Activated CD4-positive, CD25-positive, alpha-beta regulatory T cell treated with anti-CD3 and anti-CD28 coated beads, Interleukin-2, amount 50 U/mL, for 72 hours (primary cell): ENCODE measurements around the gene ABCB4.
"Not testable (repeated sequence)": the region's sequence is repeated elsewhere in the genome, so short reads cannot be mapped to it uniquely, and the experiment has no call there.

ENCODE experiments used
- DNase-seq: peaks from one replicate; pipeline ENCODE4 v3.0.0; 2021

The ABCB4 gene

DNA sequence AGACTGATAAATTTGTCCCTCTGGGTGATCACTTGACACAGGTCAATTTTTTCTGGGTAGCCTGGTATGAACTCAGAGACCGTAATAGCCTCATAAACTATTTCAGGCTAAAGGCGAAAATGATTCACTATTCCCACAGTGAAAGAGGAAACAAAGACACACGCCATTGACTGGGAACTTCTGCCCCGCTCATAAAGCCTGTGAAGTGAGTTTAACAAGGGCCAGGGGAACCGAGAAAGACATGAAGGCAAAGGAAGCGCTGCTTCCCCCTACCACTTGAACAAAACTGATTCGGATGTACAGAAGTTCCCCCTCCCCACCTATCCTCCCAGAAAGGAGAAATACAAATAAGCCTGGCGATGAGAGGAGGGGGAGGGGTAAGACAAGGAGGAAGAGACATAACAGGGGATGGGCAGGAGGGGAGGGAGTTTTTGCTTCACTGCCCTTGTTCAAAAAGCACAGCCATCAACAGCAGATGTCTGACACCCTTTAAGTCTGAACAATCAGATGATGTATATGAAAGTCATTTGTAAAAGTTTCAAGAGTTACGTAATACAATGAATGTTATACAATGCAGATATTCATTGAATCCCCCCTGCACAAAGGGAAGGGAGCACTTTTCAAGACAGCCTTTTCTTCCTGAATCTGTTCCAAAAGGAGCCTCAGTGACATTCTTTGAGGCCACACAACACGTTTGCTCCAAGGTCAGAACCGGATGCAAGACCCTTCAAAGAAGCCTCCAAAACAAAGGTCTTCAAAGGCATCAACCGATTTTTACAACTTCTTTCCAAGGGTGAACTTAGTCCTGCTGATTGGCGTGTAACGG is 734 bp downstream of the ABCB4 start:
- DNase-seq: no peak

DNA sequence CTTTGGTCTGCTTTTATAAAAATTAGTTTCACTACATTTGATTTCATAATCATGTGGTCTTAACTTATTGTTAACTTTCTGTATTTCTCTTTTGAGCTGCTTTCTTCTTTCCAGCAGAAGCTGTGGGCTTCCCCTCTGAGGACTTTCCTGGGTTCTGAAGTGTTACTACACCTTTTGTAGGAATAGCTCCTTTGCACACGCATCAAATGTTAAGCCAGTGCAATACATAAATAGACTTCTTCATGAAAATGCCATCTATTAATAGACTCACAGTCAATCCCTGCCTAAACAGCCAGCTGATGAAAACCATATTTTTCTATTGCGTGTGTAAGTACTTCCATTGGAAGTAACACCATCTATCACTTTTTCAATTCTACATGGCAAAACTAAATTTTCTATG is 1.5 kb downstream of the ABCB4 start:
- DNase-seq: no peak

DNA sequence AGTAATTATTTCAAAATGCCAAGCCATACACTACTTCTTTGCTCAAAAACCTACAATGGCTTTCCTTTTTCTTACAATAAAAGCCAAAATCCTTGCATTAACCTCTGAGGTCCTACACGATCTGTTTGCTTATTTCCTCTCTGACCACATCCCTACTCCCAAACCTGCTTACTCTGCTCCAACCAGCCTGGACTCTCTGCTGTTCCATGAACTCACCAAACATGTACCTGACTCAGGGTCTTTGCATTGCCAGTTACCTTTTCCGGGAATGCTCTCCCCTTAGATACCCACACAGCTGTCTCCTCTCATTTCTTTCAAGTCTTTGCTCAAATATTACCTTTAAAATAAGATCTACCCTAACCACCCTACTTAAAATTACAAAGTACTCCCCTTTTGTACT is 2.3 kb downstream of the ABCB4 start:
- no peak for DNase-seq

DNA sequence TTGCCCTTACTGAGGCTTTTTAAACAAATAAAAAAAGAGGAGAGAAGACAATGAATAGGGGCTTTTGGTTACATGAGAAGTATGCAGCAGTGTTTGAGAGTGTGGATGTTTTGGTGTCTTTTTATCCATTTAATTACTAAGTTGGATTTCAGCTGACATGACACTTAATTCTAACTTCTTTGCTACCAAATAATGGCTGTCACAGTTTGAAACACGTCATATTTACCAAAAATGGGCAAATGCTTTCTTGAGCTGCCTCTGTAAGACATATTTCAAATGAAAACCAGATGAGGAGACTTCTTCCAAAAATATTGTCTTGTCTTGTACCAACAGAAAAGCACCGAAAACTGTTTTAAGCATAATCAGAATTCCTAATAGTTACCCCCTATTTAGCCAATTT is 4.0 kb downstream of the ABCB4 start:
- DNase-seq: no peak

DNA sequence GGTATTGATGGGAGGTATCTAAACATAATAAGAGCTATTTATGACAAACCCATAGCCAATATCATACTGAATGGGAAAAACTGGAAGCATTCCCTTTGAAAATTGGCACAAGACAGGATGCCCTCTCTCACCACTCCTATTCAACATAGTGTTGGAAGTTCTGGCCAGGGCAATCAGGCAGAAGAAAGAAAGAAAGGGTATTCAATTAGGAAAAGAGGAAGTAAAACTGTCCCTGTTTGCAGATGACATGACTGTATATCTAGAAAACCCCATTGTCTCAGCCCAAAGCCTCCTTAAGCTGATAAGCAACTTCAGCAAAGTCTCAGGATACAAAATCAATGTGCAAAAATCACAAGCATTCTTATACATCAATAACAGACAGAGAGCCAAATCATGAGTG is 6.3 kb downstream of the ABCB4 start:
- not testable (repeated sequence) for DNase-seq

DNA sequence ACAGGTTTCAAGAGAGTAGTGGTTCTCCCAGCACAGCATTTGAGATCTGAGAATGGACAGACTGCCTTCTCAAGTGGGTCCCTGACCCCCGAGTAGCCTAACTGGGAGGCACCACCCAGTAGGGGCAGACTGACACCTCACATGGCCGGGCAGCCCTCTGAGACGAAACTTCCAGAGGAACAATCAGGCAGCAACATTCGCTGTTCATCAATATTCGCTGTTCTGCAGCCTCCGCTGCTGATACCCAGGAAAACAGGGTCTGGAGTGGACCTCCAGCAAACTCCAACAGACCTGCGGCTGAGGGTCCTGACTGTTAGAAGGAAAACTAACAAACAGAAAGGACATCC is 10.0 kb downstream of the ABCB4 start:
- not testable (repeated sequence) for DNase-seq

DNA sequence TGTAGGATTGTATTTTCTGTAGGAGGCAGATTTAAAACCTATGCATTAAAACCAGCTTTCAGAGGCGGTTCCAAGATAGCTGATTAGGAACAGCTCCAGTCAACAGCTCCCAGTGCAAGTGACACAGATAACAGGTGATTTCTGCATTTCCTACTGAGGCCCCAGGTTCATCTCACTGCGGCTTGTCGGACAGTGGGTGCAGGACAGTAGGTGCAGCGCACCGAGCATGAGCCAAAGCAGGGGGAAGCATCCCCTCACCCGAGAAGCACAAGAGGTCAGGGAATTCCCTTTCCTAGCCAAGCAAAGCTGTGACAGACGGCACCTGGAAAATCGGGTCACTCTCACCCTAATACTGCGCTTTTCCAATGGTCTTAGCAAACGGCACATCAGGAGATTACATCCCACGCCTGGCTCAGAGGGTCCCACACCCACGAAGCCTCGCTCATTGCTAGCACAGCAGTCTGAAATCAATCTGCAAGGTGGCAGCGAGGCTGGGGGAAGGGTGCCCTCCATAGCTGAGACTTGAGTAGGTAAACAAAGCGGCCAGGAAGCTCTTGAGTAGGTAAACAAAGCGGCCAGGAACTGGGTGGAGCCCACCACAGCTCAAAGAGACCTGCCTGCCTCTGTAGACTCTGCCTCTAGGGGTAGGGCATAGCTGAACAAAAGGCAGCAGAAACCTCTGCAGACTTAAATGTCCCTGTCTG is 10.5 kb downstream of the ABCB4 start:
- DNase-seq: not testable (repeated sequence)

DNA sequence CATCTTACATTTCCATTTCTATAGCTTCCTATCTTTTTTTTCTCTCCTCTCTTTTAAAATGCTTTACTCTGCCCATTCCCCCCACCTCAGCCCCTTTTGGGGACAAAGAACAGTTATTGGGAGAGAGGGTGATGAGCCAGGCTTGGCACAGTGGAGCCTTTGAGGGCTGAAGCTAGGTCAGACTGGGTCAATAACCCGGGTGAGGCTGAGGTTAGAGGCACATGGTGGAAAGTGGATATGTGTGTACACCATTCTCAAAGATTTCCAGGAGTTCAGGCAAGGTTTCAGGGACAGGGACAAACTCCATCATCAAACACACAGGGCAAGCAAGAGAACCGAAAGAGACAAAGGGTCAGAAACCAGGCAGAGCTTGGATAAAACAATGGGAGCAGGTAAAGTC is 11.5 kb downstream of the ABCB4 start:
- no peak for DNase-seq

DNA sequence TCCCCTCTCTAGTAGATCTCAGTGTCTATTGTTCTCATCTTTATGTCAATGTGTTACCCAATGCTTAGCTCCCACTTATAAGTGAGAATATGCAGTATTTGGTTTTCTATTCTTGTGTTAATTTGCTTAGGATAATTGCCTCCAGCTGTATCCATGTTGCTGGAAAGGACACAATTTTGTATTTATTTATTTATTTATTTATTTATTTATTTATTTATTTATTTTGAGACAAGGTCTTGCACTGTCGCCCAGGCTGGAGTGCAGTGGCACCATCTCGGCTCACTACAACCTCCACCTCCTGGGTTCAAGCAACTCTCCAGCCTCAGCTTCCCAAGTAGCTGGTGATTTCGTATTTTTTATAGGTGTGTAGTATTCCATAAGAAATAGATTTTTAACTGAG is 15.0 kb downstream of the ABCB4 start:
- DNase-seq: not testable (repeated sequence)

DNA sequence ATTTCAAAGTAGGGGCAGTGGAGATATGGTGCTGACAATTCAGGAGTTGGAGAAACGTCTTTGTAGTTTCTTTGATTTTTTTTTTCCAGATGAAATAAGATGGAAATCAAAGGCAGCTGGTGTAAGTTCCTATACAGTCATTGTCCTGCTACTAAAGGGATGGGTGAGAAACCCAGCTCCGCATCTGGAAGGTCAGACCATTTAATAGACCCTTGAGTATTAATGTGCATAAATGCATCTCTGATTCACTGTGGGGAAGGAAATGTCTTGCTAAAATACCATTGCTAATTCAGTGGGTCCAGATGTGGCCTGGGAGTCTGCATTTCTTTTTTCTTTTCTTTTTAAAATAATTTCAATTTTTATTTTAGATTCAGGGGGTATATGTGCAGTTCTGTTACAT is 15.5 kb downstream of the ABCB4 start:
- DNase-seq: no peak

DNA sequence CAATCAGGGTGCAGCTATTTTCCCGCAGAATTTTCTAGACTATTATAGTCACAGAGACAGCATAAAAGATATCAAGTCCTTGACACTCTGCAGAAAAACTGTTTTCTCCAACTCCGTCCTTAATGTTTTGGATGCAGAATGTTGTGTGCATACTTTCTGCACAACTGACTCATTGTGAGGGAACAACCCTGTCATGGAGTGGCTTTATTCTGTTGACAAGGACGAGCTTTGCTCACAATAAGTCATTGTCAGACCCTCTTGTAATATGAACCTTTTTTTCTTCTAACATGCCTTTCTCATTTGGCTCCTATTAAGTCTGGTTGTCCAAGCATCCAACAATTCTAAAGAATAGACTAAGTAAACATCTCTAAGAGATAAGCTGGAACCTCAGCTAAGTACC is 17.3 kb downstream of the ABCB4 start:
- DNase-seq: no peak

DNA sequence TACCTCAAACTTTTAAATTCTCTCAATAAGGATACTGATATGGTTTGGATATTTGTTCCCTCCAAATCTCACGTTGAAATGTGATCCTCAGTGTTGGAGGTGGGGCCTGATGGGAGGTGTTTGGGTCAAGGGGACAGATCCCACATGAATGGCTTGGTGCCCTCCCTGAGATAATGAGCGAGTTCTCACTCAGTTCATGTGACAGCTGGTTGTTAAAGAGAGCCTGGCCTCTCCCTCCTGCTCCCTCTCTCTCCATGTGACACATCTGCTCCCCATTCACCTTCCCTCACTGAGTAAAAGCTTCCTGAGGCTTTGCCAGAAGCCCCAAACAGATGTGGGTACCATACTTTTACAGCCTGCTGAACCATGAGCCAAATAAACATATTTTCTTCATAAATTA is 19.2 kb downstream of the ABCB4 start:
- no peak for DNase-seq

DNA sequence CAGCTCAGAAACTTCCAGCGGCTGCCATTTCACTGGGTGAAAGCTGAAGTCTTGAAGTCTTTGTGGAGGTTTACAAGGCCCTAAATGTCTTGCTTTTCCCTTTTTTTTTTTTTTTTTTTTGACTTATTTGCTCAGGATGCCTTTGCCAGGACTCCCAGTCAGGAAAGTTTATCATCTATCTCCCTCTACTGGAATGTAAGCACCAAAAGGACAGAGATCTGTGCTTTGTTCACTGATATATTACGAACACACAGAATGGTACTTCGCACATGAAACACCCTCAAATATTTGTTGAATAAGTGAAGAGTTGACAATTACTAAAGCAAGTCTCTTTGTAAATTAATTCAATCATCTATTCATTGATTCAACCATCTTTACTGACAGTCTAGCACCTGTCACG is 23.2 kb downstream of the ABCB4 start:
- no peak for DNase-seq

DNA sequence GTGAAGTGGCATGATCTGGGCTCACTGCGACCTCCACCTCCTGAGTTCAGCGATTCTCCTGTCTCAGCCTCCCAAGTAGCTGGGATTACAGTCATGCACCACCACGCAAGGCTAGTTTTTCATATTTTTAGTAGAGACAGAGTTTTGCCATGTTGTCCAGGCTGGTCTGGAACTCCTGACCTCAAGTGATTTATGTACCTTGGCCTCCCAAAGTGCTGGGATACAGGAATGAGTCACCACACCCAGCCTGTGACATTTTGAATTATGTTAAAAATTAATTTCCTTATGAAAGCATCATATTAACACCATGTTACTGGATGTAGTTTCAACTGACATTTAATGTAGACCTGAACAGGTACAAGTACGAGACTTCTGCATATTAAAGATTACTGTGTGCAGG is 24.3 kb downstream of the ABCB4 start:
- DNase-seq: no peak

DNA sequence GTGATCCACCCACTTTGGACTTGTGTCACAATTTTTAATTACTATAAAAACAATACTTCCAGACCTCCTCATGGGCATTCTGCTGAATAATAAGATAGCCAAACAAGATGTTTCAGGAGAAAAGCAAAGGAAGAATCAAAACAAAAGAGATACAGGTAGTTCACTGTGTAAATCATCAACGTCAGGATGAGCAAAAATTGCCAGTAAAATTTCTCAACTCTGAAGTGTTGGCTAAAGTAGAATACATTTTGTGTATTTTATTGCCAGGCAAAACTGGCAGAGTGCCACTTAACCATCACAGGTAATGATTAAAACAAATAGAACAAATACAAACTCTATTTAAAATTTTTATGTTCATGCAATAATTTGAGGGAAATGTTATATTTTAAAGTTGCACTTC is 24.8 kb downstream of the ABCB4 start:
- no peak for DNase-seq

DNA sequence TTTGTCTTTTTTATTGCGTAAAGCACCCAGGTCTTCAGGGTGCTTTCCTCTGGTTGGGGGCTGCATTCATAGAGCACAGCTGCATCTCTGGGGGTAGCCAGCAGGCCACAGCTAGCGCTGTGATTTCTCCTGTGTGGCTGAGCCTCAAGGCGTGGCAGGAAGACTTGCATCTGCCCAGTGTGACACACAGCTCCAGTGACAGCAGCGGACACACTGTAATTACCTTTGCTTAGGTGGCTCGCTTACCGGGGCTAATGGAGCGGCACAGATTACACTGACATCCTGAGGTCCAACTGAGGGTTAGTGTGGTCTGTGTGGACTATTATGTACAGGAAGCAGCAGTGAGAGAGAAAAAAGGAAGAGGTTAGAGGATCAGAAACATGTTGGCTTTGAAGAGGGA is 27.1 kb downstream of the ABCB4 start:
- no peak for DNase-seq

DNA sequence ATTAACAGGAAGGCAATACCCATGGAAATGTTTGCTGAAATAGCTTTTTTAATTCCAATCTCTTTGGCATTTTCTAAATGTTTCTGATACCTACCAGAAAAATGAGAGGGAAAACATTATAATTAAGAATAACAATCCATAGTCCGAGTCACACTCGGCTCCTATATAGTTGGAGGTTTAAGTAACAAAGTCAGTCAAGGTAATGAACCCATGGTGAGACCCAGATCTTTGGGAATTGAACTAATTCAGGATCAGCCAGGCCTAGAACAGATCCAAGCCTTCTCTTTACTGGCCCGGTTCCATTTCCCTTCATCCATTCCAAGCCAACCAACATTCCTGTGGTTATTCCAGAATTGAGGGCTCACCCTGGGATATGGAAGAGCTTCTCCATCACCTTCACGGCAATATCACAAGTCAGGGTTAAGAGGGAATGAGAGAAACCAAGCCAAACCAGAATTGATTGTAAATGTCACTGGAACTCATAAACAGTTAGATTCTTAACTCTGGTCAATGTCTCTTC is 28.3 kb downstream of the ABCB4 start:
- no peak for DNase-seq

DNA sequence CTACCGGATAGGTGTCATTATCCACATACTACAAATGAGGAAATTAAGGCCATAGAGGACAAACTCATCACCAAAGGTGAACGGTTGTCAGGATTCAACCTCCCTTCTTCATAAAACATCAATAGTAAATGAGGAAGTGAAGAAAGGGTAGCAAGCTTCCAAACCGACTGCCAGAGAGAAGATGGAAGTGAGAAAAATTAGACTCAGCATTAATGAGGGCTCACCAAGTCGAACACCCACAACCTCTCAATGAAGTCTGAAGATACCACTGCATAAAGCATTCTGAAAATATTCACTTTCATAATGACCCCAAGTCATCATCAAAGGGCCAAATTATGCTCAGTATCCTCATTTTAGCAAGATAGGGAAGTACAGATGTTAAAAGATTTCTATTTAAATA is 29.6 kb downstream of the ABCB4 start:
- DNase-seq: no peak

DNA sequence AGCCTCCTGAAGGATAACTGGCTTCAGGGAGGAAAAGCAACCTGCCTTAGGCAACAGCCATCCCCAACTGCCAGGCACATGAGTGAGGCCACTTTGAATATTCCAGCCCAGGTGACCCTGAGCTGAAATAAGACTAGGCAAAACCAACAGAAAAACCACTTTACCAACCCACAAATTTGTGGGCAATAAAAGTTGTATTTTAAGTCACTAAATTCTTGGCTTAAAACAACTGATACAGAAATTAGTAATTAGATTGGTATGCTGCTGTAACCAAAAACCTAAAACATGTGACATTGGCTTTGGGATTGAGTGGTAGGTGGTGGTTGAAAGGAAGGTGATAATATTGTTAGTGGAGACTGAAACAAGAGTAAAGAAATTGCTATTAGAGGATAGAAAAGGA is 39.9 kb downstream of the ABCB4 start:
- no peak for DNase-seq

DNA sequence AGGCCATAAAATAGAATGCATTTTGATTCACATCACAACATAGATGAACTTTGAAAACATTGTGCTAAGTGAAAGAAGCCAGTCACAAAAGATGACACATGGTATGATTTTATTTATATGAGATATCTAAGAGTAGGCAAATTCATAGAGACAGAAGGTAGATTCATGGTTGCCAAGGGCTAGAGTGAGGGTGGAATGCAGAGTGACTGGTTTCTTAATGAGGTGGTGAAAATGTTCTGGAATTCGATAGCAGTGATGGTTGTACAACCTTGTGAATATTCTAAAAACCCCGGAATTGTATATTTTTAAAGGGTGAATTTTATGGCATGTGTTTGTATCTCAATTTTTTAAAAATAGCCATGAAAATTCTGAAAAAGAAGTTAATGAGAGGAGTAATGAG is 42.9 kb downstream of the ABCB4 start:
- no peak for DNase-seq

DNA sequence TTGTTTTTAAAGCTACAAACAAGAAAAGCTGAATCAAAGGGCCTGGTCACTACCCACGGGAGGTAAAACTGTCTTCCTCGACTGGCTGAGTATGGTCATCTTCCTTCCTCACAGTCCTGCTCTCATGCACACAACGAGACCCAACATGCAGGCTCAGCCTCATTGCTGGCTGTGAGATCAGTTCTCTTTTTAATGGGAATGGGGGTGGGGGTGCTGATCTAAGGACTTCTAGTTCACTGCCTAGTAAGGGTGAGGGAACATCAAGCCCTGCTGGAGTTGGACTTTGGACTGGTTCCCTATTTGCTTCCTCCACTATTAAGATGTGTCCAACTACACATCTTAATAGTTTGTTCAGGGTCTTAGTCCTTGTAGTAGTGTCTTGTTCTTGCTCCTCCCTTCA is 48.2 kb downstream of the ABCB4 start:
- DNase-seq: no peak

DNA sequence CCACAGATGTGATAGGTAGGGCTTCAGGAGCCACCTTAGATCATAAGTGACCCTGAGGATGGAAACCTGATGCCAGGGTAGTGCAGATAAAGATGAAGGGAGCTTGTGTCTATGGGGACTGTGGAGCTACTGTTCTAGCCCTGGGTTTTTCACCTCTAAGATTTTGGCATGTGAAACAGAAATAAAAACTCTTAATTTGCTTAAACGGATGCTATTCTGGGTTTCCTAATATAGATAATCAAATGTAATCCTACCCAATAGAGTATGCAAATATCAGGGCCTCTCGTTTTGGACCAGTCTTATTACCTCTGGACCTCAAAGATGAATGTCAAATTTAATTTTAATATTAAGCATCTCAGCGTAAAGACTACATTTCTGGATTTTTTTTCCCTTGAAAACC is 49.3 kb downstream of the ABCB4 start:
- no peak for DNase-seq

DNA sequence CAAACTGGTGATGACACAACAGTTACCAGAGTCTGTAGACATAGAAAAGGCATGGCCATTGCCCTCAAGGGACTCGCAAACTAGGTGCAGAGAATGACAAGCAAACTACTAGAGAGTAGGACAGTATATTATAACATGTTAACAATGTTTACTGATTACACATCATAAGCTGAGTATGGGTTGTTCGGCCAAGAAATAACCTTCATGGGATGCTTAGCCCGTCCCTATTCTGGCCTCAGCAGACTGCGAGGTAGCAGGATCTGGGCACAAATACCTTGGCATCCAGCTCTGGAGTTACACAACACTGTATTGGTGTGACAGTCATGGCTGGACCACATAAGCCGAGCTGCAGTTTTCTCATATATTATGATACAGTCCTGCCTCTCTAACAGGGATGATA is 51.4 kb downstream of the ABCB4 start:
- DNase-seq: no peak

DNA sequence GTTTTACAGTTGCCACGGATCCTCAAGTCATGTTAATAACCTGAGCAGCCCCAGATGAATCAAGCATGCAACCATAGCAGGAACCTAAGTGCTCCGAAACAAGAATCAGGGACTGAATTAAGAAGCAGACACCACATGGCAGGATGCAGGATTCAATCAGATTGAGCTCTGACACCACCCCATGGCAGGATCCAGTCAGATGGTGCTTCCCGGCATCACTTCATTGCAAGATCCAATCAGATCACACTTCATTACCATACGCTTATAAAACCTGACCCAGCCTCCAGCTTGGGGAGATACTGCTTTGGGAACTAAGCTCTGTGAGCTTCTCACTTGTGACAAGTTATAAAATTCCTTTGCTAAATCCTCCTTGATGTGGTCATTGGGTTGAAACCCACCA is 55.3 kb downstream of the ABCB4 start:
- DNase-seq: no peak
